Testis (tissue), 2 donors: ENCODE measurements around the gene KRT9.

ENCODE experiments used
- POLR2A ChIP-seq: fragments of 450-650 bp; IDR thresholded peaks from one replicate; pipeline ENCODE4 v1.6.1; 2017; ENCODE audit warnings: antibody characterized with exemption, mild to moderate bottlenecking, moderate library complexity
- TF ChIP-seq, protein P1 (sequence below), 3 experiments: fragments of 450-650 bp in 2 of 3; fragments of 200-600 bp in 1 of 3; sonication (generic) in 1 of 3; IDR thresholded peaks; one replicate each; pipeline ENCODE4 v1.5.1; 2016 to 2019; ENCODE audit warnings: antibody characterized with exemption in 3 of 3, mild to moderate bottlenecking in 2 of 3, moderate library complexity in 1 of 3

DNA sequence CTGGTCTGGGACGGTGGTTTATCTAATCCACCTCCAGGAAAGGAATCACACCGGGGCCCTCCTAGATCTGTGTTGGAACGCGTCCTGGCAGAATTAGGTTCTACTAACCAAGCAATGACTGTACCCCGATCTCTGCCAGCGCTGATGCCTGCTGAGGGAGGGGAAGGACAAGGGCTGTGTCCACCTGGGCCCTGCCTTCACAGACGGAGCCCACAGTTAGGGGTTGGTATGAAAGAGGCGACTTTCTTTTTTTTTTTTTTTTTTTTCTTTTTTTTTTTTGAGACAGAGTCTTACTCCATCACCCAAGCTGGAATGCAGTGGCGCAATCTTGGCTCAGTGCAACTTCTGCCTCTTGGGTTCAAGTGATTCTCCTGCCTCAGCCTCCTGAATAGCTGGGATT, 33.9 kb downstream of the KRT9 start:
- TF ChIP-seq, protein P1, sequence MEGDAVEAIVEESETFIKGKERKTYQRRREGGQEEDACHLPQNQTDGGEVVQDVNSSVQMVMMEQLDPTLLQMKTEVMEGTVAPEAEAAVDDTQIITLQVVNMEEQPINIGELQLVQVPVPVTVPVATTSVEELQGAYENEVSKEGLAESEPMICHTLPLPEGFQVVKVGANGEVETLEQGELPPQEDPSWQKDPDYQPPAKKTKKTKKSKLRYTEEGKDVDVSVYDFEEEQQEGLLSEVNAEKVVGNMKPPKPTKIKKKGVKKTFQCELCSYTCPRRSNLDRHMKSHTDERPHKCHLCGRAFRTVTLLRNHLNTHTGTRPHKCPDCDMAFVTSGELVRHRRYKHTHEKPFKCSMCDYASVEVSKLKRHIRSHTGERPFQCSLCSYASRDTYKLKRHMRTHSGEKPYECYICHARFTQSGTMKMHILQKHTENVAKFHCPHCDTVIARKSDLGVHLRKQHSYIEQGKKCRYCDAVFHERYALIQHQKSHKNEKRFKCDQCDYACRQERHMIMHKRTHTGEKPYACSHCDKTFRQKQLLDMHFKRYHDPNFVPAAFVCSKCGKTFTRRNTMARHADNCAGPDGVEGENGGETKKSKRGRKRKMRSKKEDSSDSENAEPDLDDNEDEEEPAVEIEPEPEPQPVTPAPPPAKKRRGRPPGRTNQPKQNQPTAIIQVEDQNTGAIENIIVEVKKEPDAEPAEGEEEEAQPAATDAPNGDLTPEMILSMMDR (IDR thresholded peaks at IDR 0.05), result no peak
- no peak for TF ChIP-seq POLR2A
